CD4-positive, alpha-beta T cell treated with Interleukin-12 subunit alpha and Interleukin-12 subunit beta, for 1 hour (primary cell): ENCODE results near the gene NEDD9.

Experiments used
- DNase-seq: peaks from one replicate; pipeline ENCODE4 v3.0.0-alpha.2; 2020

NEDD9 gene

DNA sequence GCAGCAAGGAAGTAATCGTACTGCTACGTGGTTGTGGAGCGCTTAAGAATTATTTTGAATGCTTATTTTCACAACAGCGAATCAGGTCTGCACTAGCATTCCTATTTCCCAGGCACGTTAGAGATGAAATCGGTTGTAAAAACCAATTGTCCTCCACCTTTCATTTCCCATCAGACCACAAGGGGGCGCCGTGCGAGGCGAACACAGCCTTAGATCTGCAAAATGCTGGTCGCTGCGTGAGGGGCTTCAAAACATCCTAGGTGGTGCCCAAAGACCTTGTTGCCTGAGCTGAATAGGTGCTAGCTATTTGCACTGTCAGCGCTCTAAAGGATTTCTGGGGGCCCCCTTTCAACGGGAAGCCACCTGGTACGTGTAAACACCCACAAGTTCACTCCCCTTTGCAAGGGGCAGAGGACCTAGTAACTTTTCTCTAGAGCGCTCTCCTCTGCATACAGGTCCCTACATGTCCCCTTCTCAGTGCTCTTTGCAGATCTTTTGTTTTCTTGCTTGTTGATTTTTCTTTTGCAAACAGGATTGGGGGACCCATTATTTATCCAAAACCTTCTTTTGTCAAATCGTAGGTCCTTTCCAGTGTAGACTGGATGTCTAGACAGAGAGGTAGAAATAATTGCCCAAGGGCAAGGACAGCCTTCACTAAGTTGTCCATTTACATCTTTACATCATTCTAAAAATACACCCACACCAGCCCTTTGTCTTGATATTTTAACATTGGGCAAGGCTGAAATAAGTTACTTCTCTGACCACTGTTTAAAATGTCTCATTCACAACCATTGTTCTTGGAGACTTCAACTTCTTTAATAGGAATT, 59.8 kb downstream of the NEDD9 start:
- peak; percentile 74 for DNase-seq

DNA sequence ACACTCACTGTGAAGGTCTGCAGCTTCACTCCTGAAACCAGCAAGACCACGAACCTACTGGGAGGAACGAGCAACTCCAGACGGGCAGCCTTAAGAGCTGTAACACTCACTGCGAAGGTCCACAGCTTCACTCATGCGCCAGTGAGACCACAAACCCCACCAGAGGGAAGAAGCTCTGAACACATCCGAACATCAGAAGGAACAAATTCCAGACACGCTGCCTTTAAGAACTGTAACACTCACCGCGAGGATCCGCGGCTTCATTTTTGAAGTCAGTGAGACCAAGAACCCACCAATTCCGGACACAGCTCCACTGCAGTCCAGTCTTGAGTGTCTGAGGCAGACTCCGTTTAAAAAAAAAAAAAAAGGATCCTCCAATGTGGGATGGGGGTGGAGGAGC, 60.5 kb downstream of the NEDD9 start:
- no peak for DNase-seq

DNA sequence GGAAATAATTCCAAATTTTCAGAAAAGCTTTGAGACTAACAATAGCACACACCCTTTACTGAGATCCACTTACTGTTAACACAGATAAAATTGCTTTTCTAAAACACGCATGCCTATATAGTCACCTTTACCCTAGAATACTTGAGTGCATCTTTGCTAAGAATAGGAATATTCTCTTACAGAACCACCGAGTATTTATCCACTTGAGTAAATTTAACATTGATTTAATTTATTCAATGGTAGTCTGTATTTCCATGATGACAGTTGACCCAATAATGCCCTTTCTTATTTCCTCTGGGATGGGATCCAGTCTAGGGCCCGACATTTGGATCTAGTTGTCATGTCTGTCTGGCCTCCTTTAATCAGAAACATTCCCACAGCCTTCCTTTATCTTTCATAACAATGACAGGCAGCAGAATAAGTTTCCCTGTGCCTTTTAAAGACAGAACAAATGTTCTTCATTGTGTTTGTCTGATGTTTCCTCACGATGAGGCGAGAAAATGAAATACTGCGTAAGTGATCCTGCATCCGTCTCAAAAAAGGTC, 64.3 kb downstream of the NEDD9 start:
- DNase-seq: no peak

DNA sequence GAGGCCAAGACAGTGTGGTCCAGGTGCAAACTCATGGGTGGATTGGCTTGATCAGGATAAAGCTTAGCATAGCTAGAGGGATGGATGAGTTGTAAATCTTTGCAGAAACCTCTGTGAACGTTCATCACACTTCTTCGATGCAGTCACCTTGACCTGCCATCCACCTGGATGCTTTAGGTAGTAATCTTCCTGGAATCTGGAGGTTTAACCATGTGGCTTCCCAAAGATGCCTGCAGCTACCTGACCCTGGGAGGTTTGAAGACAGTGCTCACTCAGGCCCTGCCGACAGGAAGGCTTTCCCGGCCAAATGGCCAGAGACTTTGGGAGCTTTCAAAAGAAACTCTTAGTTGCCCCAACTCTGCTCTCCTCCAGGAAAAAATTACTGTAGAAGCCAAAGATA, 65.5 kb downstream of the NEDD9 start:
- DNase-seq: no peak

DNA sequence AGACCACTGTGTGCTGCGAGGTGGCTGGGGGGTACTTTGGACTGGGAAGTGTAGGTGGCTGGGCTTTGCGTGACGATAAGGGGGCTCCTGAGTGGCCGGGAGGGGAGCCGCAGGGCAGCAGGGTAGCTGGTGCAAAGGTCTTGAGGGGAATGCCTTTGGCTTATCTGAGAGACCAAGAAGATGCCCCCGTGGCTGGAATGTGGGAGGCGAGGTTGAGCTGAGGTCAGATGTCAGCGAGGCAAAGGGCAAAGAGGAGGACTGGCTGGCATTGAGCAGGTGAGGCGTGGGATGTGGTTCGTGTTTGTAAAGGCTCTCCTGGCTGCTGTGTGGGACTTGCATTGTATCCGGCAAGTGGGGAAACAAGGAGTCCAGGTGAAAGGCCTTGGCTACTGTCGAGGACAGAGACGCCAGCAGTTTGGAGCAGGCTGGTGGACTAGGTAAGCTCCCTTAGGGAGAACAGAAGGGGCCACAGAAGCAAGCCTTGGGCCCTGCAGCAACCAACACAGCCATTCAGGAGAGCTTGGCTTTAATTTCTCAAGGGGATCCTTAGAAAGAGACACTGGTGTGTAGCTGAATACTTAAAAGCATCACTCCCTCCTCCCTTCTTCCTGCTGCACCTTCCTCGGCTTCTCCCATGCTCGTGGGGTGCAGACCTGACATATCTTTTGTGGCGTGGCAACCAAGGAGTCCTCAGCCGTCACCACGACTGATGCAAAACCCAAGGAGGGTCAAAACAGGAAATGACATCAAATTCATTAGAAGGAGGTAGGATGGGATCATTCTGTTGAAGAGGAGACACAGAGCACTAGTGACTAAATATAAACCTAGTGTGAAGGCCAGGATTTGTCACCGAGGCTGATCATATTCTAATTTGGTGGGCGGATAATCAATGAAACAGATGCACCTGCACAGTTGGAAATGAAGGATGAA, 67.5 kb downstream of the NEDD9 start:
- DNase-seq: no peak

DNA sequence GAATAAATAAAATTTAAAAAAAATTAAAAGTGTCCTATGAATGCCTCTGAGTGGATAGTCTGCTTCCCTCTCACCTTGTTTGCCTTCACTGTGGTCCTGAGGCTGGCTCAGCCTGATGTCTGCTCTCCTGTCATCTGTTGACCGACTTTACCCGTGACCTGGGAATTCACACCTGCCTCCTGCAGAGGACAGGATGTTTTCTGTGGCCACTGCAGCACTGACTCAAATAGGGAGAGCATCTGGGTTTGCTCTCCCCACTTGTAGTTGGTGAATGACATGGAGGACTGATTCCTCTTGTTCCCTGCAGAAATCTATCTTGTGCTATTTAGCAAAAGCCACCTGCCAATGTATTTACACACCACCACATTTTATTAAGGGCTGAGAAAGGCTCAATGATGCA, 68.5 kb downstream of the NEDD9 start:
- DNase-seq: no peak

DNA sequence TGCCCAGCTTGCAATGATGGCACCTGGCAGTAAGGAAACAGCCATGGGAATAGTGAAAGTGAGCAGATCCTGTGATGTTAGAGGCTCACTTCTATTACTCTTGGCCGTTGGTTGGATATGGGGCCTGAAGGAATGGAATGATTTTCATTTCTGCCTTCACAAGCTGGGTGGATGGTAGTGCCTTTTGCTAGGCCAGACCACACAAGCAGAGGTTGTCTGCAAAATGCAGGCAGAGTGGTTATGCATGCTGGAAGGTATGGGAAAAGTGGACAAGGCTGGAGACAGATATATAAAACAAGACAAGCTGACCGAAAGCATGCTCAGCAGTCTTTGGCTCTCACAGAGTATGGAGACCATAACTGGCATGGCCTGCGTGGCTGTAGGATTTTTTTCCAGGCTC, 70.2 kb downstream of the NEDD9 start:
- DNase-seq: no peak

DNA sequence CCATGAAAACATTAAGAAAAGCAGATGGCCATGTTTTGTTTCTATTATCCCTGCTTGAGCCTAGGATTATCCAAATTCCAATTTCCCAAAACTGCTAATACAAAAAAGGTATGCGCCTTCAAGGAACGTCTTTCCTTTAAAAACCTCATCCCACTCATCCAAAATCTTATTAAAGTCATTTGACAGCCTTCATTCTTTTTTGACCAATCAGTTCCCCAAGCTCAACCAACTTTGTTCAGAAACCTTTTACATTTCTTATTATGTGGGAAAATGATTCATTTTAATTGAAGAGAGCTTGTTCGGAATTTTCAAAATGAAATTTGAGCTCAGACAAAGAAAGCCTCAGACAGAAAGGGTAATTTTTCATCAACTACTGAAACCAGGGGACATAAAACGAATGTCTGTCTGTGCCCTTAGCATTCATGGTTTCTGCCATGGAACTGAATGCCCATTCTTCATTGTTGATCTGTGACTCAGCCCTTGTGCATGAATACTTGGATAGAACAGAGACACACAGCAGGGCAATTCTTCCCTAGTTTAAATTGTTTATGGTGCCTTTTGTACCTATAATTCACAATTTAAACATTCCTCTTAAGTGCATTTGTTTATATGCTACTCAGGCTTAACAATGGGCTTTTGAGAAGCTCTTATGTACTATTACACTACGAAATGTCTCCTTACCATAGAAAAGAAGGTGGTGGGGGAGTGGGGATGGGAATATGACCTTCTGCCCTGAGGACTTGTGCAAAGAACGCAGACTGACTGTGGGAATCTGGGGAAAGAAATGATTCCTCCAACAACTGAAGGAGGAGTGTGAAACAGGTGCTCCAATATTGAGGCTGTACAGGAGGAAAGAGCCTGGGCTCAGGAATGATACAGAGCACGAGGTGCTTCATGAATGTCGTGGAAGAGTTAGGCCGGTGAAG, 71.2 kb downstream of the NEDD9 start:
- DNase-seq: no peak

DNA sequence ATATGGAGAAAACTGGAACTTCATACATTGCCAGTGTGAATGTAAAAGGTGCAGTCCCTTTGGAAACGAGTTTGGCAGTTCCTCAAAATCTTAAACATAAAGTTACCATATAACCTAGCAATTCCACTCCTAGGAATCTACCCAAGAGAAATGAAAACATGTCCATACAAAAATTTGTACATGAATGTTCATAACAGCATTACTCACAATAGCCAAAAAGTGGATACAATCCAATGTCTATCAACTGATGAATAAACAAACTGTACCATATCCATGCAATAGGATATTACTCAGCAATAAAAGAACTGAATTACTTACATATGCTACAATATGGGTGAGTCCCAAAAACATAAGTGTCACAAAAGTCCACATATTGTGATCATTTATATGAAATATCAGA, 72.3 kb downstream of the NEDD9 start:
- no peak for DNase-seq

DNA sequence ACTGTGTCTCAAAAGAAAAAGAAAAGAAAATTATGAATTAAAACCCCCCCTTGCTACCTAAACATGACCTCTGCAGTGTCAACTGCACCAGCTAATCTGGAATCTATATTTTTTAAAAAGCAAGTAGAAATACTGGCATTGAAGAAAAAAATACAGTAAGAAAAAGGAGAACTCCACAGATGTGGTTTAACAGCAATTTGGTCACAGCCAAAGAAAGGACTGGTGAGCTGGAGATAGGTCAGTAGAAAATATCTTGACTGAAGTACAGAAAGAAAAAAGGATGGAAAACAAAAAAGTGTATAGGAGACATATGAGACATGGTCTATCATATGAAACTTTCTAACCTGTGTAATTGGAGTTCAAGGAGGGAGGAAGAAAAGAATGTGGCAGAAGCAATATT, 76.9 kb downstream of the NEDD9 start:
- no peak for DNase-seq

DNA sequence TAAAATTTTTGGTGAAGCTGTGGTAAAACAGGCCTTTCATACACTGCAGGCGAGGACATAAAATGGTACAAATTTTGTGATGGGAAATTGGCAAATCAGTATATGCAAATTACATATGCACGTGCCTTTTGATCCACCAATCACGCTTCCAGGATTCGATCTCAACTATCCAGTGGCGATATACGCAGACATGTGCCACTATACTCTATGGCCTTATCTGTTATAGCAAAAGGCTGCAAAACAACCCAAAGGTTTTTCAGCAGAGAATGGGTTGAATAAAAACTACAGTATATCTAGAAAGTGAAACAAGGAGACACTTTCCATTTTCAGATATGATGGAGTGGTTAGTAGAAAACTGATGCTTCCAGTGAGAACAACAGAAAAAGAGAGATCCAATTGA, 79.0 kb downstream of the NEDD9 start:
- no peak for DNase-seq

DNA sequence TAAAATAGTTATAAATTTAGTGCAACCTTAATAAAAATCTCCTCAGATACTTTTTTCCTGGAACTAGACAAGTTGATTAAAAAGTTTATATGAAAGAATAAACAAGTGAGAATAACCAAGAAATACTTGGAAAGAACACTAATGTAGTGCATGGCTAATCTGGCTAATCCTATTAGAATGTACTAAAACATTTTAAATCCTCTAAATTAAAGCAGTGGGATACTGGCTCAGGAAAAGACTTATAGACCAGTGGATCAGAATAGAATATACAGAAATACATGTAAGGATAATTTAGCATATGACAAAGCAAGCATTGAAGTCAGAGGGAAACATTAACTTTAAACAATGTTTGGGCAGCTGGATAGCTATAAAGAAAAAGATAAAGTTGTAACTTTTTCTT, 79.9 kb downstream of the NEDD9 start:
- no peak for DNase-seq

DNA sequence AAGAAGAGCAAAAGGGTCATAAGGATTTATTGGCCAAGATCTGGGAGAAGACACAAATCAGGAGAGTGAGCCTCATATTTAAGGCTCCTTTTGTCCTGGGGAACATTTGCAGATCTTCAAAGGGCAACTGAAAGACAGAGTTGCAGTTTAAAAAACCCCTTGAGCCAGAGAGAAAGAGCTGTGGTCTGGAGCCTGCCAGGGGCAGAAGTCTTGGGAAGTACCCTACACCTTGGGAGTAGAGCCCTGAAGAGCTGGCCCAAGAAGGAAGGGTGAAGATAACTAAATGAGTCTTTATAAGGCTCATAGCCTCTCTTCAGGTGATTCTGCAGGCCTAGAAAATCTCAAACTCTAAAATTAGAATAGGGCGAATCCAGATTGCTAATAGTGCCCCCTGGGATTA, 81.0 kb downstream of the NEDD9 start:
- no peak for DNase-seq

DNA sequence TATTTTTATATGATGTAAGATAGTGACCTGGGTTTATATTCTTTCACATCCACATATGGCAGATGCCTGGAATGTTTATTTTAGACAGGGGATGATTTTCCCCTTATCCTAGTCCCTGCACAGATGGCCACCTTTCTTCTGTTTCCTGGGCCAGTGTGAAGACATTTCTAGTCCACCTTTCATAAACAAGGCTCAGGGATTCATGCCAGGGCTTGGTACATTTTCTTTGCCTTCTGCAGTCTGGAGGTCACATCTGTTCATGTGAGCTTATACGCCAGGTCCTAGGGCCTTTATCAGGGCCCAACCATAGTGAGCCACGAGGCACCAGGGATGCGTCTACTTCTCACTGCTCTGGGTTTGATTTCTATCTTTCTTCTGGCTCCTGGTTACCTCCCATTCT, 82.9 kb downstream of the NEDD9 start:
- DNase-seq: no peak

DNA sequence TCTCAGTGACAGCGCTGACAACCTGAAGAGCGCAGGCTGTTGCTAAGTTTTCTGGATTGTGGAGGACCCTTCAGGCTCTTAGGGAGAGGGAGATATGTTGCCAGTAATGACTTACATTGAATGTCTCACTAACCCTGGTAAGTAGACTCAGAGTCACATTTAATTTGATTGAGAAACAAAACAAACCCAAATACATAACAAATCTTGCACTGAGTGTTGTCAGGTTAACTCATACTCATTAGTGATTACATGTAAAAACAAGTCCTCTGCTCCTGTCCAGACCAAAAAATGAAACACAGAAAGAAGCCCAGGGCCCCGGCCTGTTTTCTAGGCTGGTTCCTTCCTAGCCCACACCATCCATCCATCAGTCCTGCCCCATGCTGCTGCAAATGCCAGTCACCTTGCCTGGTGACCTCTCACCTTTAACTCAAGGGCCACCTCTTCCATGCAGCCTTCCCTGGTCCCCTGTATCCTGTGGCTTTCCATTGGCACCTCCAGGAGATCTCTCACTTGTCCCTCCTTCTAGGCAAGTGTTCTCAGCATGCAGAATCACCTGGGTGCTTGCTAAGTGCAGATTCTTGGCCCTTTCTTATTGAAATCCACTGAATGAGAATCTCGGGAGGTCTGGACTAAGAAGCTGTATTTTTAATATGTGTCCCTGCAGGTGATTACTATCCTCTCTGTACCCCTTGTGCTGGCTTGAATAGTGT, 86.2 kb downstream of the NEDD9 start:
- no peak for DNase-seq

DNA sequence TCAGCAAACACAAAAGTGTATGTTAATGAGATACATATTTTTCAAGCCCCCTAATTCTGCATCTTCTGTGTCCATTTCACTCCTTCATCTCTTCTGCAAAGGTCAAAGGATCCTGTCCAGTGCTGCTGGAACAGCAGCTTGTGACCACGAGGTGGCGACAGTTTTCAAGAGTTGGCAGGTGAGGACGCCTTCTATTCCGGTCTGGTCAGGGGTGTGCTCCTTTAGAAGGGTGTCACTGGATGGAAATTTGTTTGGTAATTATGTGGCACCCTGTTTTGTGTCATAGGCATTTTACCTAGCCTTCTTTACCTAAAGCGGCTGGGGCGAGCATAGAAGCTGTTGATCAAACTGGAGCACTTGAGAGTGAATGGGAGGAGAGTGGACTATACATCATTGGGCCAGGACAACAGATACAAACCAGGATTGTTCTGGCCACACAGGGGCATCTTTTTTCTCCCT, 88.0 kb downstream of the NEDD9 start:
- peak; percentile 77 for DNase-seq

DNA sequence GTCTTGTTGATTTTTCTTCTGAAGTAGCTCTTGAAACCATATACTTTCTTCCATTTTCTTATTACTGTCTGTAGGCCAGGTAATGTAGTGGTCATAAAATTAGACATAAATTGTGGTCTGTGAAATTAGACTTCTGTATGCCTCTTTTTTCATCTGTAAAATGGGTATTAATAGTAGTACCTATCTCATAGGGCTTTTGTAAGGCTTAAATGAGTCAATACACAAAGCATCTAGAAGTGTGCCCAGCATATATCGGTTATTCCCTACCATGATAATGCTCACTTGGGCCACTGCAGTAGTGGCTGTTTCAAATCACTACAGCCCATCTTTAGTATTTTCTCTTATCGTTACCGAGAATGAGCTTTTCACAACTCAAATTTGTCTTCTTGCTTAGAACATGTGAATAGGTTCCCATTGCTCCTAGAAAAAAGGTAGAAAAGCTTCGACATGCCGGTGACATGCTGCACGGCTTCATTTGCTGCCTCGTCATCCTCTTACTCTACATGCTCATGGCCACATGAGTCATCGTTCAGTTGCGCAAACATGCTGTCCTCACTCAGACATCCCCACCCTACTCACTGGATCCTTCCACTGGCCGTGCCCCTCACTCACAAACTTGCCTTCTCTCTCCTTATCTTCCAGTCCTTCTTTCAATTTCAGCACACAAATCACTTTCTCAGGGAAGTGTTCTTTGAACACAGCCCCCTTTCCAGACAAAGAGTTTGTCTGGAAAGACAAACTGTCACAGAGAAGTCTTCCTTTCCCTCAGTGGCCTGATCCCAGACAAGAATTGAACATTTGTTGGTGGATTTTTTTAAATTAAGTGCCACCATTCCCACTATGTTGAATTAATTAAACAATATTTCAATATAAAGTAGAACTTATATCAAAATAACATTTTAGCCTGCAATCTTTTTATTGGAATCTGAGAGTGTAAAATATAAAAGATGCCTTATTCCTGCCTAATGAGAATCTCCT, 88.8 kb downstream of the NEDD9 start:
- peak; percentile 13 for DNase-seq

DNA sequence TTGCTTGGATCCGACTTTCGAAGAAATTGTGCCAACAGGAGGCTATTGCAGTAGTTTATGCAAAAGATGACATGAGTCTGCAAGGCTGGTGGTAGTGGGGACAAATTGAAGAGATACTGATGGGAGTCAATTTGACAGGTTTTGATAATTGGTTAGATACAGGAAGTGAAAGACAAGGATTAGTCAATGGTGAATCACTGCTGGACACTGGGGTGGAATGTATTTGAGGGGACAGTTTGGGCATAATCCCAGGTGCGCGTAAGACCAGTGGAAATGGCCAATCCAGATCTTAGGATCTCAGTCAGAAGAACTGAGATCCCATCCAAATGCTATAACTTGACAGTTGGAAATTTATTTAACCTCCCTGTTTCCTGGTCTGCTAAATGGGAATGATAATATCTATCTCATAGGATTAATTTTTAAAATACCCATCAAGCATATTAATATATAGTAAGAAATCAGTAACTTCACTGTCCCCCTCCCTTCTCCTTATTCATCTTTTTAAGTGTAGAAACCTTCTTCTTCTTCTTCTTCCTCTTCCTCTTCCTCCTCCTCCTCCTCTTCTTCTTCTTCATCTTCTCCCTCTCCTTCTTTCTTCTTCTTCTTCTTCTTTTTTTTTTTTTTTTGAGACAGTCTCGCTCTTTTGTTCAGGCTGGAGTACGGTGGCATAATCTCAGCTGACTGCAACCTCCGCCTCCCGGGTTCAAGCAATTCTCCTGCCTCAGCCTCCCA, 90.0 kb downstream of the NEDD9 start:
- DNase-seq: no peak

DNA sequence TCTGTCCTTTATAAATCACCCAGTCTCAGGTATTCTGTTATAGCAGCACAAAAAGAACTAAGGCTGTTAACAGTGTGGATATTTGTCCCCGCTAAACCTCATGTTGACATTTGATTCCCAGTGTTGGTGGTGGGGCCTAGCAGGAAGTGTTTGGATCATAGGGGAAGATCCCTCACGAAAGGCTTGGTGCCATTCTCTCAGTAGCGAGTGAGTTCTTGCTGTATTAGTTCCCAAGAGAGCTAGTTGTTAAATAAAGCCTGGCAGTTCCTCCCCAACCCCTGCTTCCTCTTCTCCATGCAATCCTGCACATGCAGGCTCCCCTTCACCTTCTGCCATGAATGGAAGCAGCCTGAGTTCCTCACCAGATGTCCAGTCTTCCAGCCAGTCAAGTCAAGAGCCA, 91.2 kb downstream of the NEDD9 start:
- no peak for DNase-seq

DNA sequence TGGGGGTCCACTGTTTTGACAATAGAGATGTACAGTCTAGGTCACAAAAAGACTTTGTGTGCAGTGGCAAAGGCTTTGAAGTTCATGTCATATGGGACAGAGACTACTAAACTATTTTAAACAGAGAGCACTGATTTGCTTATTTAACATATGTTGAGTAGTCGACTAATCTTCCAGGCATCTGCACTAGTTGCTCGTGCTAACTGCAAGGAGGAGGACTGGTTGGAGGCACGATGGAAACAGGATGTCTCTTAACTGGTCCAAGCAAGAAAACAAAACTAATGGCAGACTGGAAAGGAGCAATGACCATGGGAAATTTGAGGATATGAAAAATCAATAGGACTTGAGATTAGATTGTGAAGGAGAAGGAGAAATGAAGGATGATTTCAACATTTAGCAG, 92.4 kb downstream of the NEDD9 start:
- no peak for DNase-seq
